SH-SY5Y (cell line): ENCODE data around the gene LAMP2.

Source experiments
- GATA2 ChIP-seq: IDR thresholded peaks from 2 replicates; pipeline ENCODE4 v1.6.1; 2011; ENCODE audit warnings: mild to moderate bottlenecking, low read depth, low read length
- GATA3 ChIP-seq: IDR thresholded peaks from 2 replicates; pipeline ENCODE4 v1.6.1; 2011; ENCODE audit warnings: low read depth, mild to moderate bottlenecking, low read length, moderate library complexity

- TF ChIP-seq GATA3 (no peak), GATA2 (no peak)
Measured at GRCh38 chrX:120476714-120477113, 7.6 kb upstream of the LAMP2 start.
